GM12874 (cell line): ENCODE measurements around the gene CCDC71L.

Source experiments
- CTCF ChIP-seq: IDR thresholded peaks from 2 replicates; pipeline ENCODE4 v1.5.1; 2011; ENCODE audit warnings: low read depth, mild to moderate bottlenecking, control low read depth, low read length, moderate library complexity; ENCODE audit not compliant: insufficient read depth

Gene CCDC71L

GRCh38 chr7:106679153-106679931, 18.4 kb upstream of the CCDC71L start:
- TF ChIP-seq CTCF = no peak

GRCh38 chr7:106678795-106679152, 17.8 kb upstream of the CCDC71L start:
- TF ChIP-seq CTCF = no peak

- no peak for TF ChIP-seq CTCF
Observed at GRCh38 chr7:106671160-106671559, 10.2 kb upstream of the CCDC71L start.

GRCh38 chr7:106668861-106669524, 8.0 kb upstream of the CCDC71L start:
- TF ChIP-seq CTCF = no peak

GRCh38 chr7:106666353-106666752, 5.4 kb upstream of the CCDC71L start:
- TF ChIP-seq CTCF = no peak

GRCh38 chr7:106664343-106664742, 3.4 kb upstream of the CCDC71L start:
- TF ChIP-seq CTCF = no peak

GRCh38 chr7:106659963-106660861, 746 bp downstream of the CCDC71L start:
- TF ChIP-seq CTCF = peak; percentile 95
